HEK293 (cell line): ENCODE data around the gene LHX5.

ENCODE experiments used
- CTCF ChIA-PET: fragments of 350-600 bp; formaldehyde crosslinking; extraction: SDS; loops from one replicate; lab custom pipeline; 2021; ENCODE audit warnings: antibody characterized with exemption; lab: Yijun Ruan, JAX
- POLR2A ChIA-PET: fragments of 300-600 bp; formaldehyde crosslinking; extraction: SDS; loops from one replicate; lab custom pipeline; 2020; ENCODE audit warnings: antibody characterized with exemption, inconsistent platforms; lab: Yijun Ruan, JAX
- H3K27ac ChIP-seq: fragments of 200-500 bp; sonication (Bioruptor generic); 2 replicates; pipeline ENCODE4 v1.5.1; 2014; ENCODE audit warnings: low read depth, low read length, control low read depth, inconsistent platforms; ENCODE audit errors: extremely low read depth
- H3K36me3 ChIP-seq, 2 experiments: fragments of 200-500 bp in 1 of 2; sonication (Bioruptor generic) in 1 of 2; 1 replicate in 1 of 2; 2 replicates in 1 of 2; pipeline ENCODE4 v1.5.1; 2014 to 2017; ENCODE audit warnings: inconsistent platforms in 2 of 2, low read length in 2 of 2; ENCODE audit not compliant: control insufficient read depth in 2 of 2, insufficient read depth in 1 of 2
- H3K4me1 ChIP-seq: fragments of 200-500 bp; sonication (Bioruptor generic); 2 replicates; pipeline ENCODE4 v1.5.1; 2014; ENCODE audit warnings: mild to moderate bottlenecking, low read length, inconsistent platforms; ENCODE audit not compliant: control insufficient read depth, insufficient read depth
- H3K4me3 ChIP-seq: 2 replicates; pipeline ENCODE4 v1.5.1; 2011; ENCODE audit warnings: low read depth, mild to moderate bottlenecking, control low read depth, low read length, moderate library complexity
- H3K9me3 ChIP-seq: fragments of 200-500 bp; sonication (Bioruptor generic); 2 replicates; pipeline ENCODE4 v1.5.1; 2014; ENCODE audit warnings: low read depth, low read length, inconsistent platforms; ENCODE audit not compliant: control insufficient read depth, insufficient read depth
- GLI2 ChIP-seq: fragments of 450-650 bp; formaldehyde crosslinking; IDR thresholded peaks from 2 replicates; pipeline ENCODE4; 2017; ENCODE audit warnings: missing biosample characterization, missing genetic modification characterization, low read depth, borderline replicate concordance
- GLIS1 ChIP-seq: fragments of 450-650 bp; formaldehyde crosslinking; IDR thresholded peaks from 2 replicates; pipeline ENCODE4 v1.5.1; 2016; ENCODE audit warnings: missing biosample characterization, missing genetic modification characterization
- KLF10 ChIP-seq: fragments of 450-650 bp; IDR thresholded peaks from 2 replicates; pipeline ENCODE4 v1.5.1; 2018; ENCODE audit warnings: missing biosample characterization, mild to moderate bottlenecking, missing genetic modification characterization
- ZBTB11 ChIP-seq: fragments of 450-650 bp; formaldehyde crosslinking; conservative IDR thresholded peaks from 2 replicates; pipeline ENCODE4 v1.5.1; 2016; ENCODE audit warnings: low read depth, missing biosample characterization, missing genetic modification characterization
- ZBTB7A ChIP-seq: fragments of 450-650 bp; formaldehyde crosslinking; IDR thresholded peaks from 2 replicates; pipeline ENCODE4 v1.5.1; 2016; ENCODE audit warnings: low read depth, missing biosample characterization, missing genetic modification characterization
- ZFP69B ChIP-seq: fragments of 450-650 bp; formaldehyde crosslinking; IDR thresholded peaks from 2 replicates; pipeline ENCODE4 v1.5.1; 2016; ENCODE audit warnings: missing biosample characterization, missing genetic modification characterization
- ZIC2 ChIP-seq: fragments of 450-650 bp; formaldehyde crosslinking; IDR thresholded peaks from 2 replicates; pipeline ENCODE4 v1.5.1; 2016; ENCODE audit warnings: missing biosample characterization, missing genetic modification characterization
- ZNF133 ChIP-seq: fragments of 450-650 bp; formaldehyde crosslinking; IDR thresholded peaks from 2 replicates; pipeline ENCODE4 v1.5.1; 2016; ENCODE audit warnings: missing biosample characterization, missing genetic modification characterization
- ZNF18 ChIP-seq: fragments of 450-650 bp; formaldehyde crosslinking; IDR thresholded peaks from 2 replicates; pipeline ENCODE4 v1.5.1; 2016; ENCODE audit warnings: missing biosample characterization, missing genetic modification characterization
- ZNF23 ChIP-seq: fragments of 450-650 bp; formaldehyde crosslinking; IDR thresholded peaks from 2 replicates; pipeline ENCODE4 v1.5.1; 2016; ENCODE audit warnings: missing biosample characterization, missing genetic modification characterization, borderline replicate concordance
- ZNF239 ChIP-seq: fragments of 450-650 bp; formaldehyde crosslinking; IDR thresholded peaks from 2 replicates; pipeline ENCODE4 v1.5.1; 2016; ENCODE audit warnings: missing biosample characterization, missing genetic modification characterization
- ZNF350 ChIP-seq: fragments of 450-650 bp; formaldehyde crosslinking; IDR thresholded peaks from 2 replicates; pipeline ENCODE4 v1.5.0; 2017; ENCODE audit warnings: missing biosample characterization, mild to moderate bottlenecking, missing genetic modification characterization
- ZNF560 ChIP-seq: fragments of 450-650 bp; formaldehyde crosslinking; IDR thresholded peaks from 2 replicates; pipeline ENCODE4 v1.5.1; 2017; ENCODE audit warnings: missing biosample characterization, missing genetic modification characterization, borderline replicate concordance
- ZNF692 ChIP-seq: fragments of 450-650 bp; formaldehyde crosslinking; IDR thresholded peaks from 2 replicates; pipeline ENCODE4 v1.5.1; 2016; ENCODE audit warnings: missing biosample characterization, missing genetic modification characterization
- ZNF707 ChIP-seq: fragments of 450-650 bp; formaldehyde crosslinking; IDR thresholded peaks from 2 replicates; pipeline ENCODE4 v1.5.1; 2016; ENCODE audit warnings: missing biosample characterization, missing genetic modification characterization
- ZNF777 ChIP-seq: fragments of 450-650 bp; formaldehyde crosslinking; IDR thresholded peaks from 2 replicates; pipeline ENCODE4 v1.5.1; 2017; ENCODE audit warnings: missing biosample characterization, missing genetic modification characterization, borderline replicate concordance
- ZSCAN18 ChIP-seq: fragments of 450-650 bp; formaldehyde crosslinking; IDR thresholded peaks from 2 replicates; pipeline ENCODE4 v1.5.1; 2016; ENCODE audit warnings: missing biosample characterization, missing genetic modification characterization
- ZXDB ChIP-seq: fragments of 450-650 bp; formaldehyde crosslinking; IDR thresholded peaks from 2 replicates; pipeline ENCODE4 v1.5.1; 2016; ENCODE audit warnings: missing biosample characterization, missing genetic modification characterization

The LHX5 gene

GRCh38 chr12:113443030-113443539 is 28.6 kb downstream of the LHX5 start:
- POLR2A ChIA-PET = no interaction called here
- H3K27ac ChIP-seq = no peak overlapping the region
- no peaks in the 10 kb centered on the region for H3K9me3 ChIP-seq
- TF ChIP-seq ZBTB11 = no peak
- TF ChIP-seq ZNF239 = peak; percentile 99
- TF ChIP-seq, all 188 proteins: peak for 1
- H3K4me3 ChIP-seq = no peak overlapping the region
- H3K36me3 ChIP-seq = no peaks in the 10 kb centered on the region
- CTCF ChIA-PET = interaction anchor here (0.6 to 1.4 kb wide), 2 partner anchors 19 to 258 kb away, joined by 3 to 4 read pairs; no protein-coding TSS in a partner anchor
- H3K4me1 ChIP-seq = no peaks in the 10 kb centered on the region

GRCh38 chr12:113440947-113441782 is 30.5 kb downstream of the LHX5 start:
- TF ChIP-seq ZNF23 (no peak), ZNF692 (no peak), ZNF777 (tag by site-specific recombination) (no peak), ZSCAN18 (tag by site-specific recombination) (no peak), ZNF560 (tag by site-specific recombination) (no peak), ZNF18 (tag by site-specific recombination) (no peak), ZNF133 (tag by site-specific recombination) (no peak), GLIS1 (tag by site-specific recombination) (0 out of 2 replicates have a peak, but pooled peaks have one; percentile 26), ZIC2 (tag by site-specific recombination) (peak; percentile 34), GLI2 (tag by site-specific recombination) (no peak), ZXDB (tag by site-specific recombination) (no peak), ZNF707 (tag by site-specific recombination) (no peak), ZBTB7A (tag by site-specific recombination) (no peak), KLF10 (tag by site-specific recombination) (no peak), ZNF350 (tag by site-specific recombination) (no peak), ZFP69B (tag by site-specific recombination) (no peak)
- Histone ChIP-seq H3K4me1 (no peaks in the 10 kb centered on the region), H3K27ac (no peak overlapping the region), H3K4me3 (no peak overlapping the region), H3K36me3 (no peaks in the 10 kb centered on the region), H3K9me3 (no peaks in the 10 kb centered on the region)
- POLR2A ChIA-PET = no interaction called here
- CTCF ChIA-PET = interaction anchor here (0.5 to 0.8 kb wide), 4 partner anchors 17 to 480 kb away, joined by 3 to 5 read pairs (median 3); no protein-coding TSS in a partner anchor
